SJSA1 (cell line): ENCODE results near the gene SPCS3. TPM values are rescaled to one million over a fixed set of nuclear protein-coding genes. Genes with fewer than 3 reads are reported as not detected.
"Not testable (repeated sequence)": the region's sequence is repeated elsewhere in the genome, so short reads cannot be mapped to it uniquely, and the experiment has no call there.

Experiments
- DNase-seq, 2 experiments: peaks; one replicate each; pipeline ENCODE4 v3.0.0-alpha.2; 2015 to 2020; ENCODE audit warnings: low spot score in 2 of 2, low read depth in 1 of 2
- H3K27ac ChIP-seq: fragments of 250-450 bp; sonication (Bioruptor Pico); 2 replicates; pipeline ENCODE4 v1.5.1; 2020; ENCODE audit warnings: mild to moderate bottlenecking, moderate library complexity
- H3K27me3 ChIP-seq: fragments of 250-450 bp; sonication (Bioruptor Pico); replicated peaks from 2 replicates; pipeline ENCODE4 v1.5.1; 2020; ENCODE audit warnings: mild to moderate bottlenecking, moderate library complexity
- H3K36me3 ChIP-seq: fragments of 250-450 bp; sonication (Bioruptor Pico); 2 replicates; pipeline ENCODE4 v1.5.1; 2020; ENCODE audit warnings: mild to moderate bottlenecking
- H3K4me1 ChIP-seq: fragments of 250-450 bp; sonication (Bioruptor Pico); replicated peaks from 2 replicates; pipeline ENCODE4 v1.6.1; 2021; ENCODE audit warnings: mild to moderate bottlenecking
- H3K4me3 ChIP-seq: fragments of 250-450 bp; sonication (Bioruptor Pico); 2 replicates; pipeline ENCODE4 v1.5.1; 2020; ENCODE audit warnings: mild to moderate bottlenecking
- H3K9me3 ChIP-seq: fragments of 250-450 bp; sonication (Bioruptor Pico); replicated peaks from 2 replicates; pipeline ENCODE4 v1.5.1; 2020; ENCODE audit warnings: mild to moderate bottlenecking
- total RNA-seq: library from RNA; depleted of rRNA; stranded (reverse); fragments of >200 nt; shearing (Covaris generic); gene quantifications from 2 replicates; pipeline ENCODE4 v1.2.3, GENCODE V29; 2014

Gene SPCS3
- total RNA-seq, 1 experiment from 2014 or later = 100 TPM

- Histone ChIP-seq H3K9me3 (no peaks in the 10 kb centered on the region), H3K4me1 (no peaks in the 10 kb centered on the region), H3K27me3 (no peaks in the 10 kb centered on the region), H3K4me3 (no peak overlapping the region), H3K27ac (no peak overlapping the region), H3K36me3 (no peaks in the 10 kb centered on the region)
- DNase-seq = no peak
Observed at GRCh38 chr4:176313596-176314336, 6.0 kb upstream of the SPCS3 start.

- DNase-seq = no peak
- Histone ChIP-seq H3K27me3 (no peaks in the 10 kb centered on the region), H3K4me1 (peaks cover 11% of the 10 kb centered on the region), H3K9me3 (no peaks in the 10 kb centered on the region), H3K27ac (no peak overlapping the region), H3K36me3 (peaks cover 25% of the 10 kb centered on the region), H3K4me3 (peak overlapping the region; percentile 91)
Observed at GRCh38 chr4:176319151-176319703, 539 bp upstream of the SPCS3 start.

GRCh38 chr4:176320340-176320975 lies 692 bp downstream of the SPCS3 start:
- H3K27ac ChIP-seq = peak overlapping the region; percentile 85
- peaks cover 11% of the 10 kb centered on the region for H3K4me1 ChIP-seq
- DNase-seq = peak; percentile 80 to 82
- H3K9me3 ChIP-seq = no peaks in the 10 kb centered on the region
- H3K36me3 ChIP-seq = peaks cover 28% of the 10 kb centered on the region
- H3K27me3 ChIP-seq = no peaks in the 10 kb centered on the region
- H3K4me3 ChIP-seq = peak overlapping the region; percentile 91

- H3K27ac ChIP-seq = peak overlapping the region; percentile 85
Observed at GRCh38 chr4:176320976-176321361, 1.2 kb downstream of the SPCS3 start.

GRCh38 chr4:176321589-176321988 lies 1.8 kb downstream of the SPCS3 start:
- peak overlapping the region; percentile 91 for H3K4me3 ChIP-seq
- no peak for DNase-seq
- H3K4me1 ChIP-seq = peaks cover 11% of the 10 kb centered on the region
- no peaks in the 10 kb centered on the region for H3K27me3 ChIP-seq
- peaks cover 29% of the 10 kb centered on the region for H3K36me3 ChIP-seq
- H3K27ac ChIP-seq = no peak overlapping the region
- H3K9me3 ChIP-seq = no peaks in the 10 kb centered on the region

More at GRCh38 chr4:176320976-176321361, 1.2 kb downstream of the SPCS3 start:
- DNase-seq = peak in 1 of 2 experiments; percentile 35
- Histone ChIP-seq H3K9me3 (no peaks in the 10 kb centered on the region), H3K4me1 (peaks cover 11% of the 10 kb centered on the region), H3K4me3 (peak overlapping the region; percentile 91), H3K36me3 (peaks cover 28% of the 10 kb centered on the region), H3K27me3 (no peaks in the 10 kb centered on the region)

GRCh38 chr4:176323511-176324160 lies 3.9 kb downstream of the SPCS3 start:
- H3K9me3 ChIP-seq = no peaks in the 10 kb centered on the region
- no peak overlapping the region for H3K4me3 ChIP-seq
- H3K27ac ChIP-seq = no peak overlapping the region
- DNase-seq = no peak
- H3K36me3 ChIP-seq = peaks cover 38% of the 10 kb centered on the region
- H3K4me1 ChIP-seq = peaks cover 11% of the 10 kb centered on the region
- no peaks in the 10 kb centered on the region for H3K27me3 ChIP-seq

GRCh38 chr4:176324876-176325275 lies 5.1 kb downstream of the SPCS3 start:
- H3K27me3 ChIP-seq, H3K4me3 ChIP-seq, DNase-seq, H3K9me3 ChIP-seq, H3K27ac ChIP-seq: not testable (repeated sequence)
- peaks cover 11% of the 10 kb centered on the region for H3K4me1 ChIP-seq
- peaks cover 47% of the 10 kb centered on the region for H3K36me3 ChIP-seq

- Histone ChIP-seq H3K9me3 (no peaks in the 10 kb centered on the region), H3K36me3 (peaks cover 41% of the 10 kb centered on the region), H3K4me3 (no peak overlapping the region), H3K27ac (no peak overlapping the region), H3K27me3 (no peaks in the 10 kb centered on the region), H3K4me1 (0 out of 2 replicates have a peak, but pooled peaks cover 3% of the 10 kb centered on the region)
- DNase-seq = no peak
Observed at GRCh38 chr4:176333076-176333475, 13.3 kb downstream of the SPCS3 start.

- no peak overlapping the region for H3K4me3 ChIP-seq
- H3K4me1 ChIP-seq = 0 out of 2 replicates have a peak, but pooled peaks cover 7% of the 10 kb centered on the region
- no peak overlapping the region for H3K27ac ChIP-seq
- H3K36me3 ChIP-seq = peaks cover 39% of the 10 kb centered on the region
- no peak for DNase-seq
- H3K9me3 ChIP-seq = no peaks in the 10 kb centered on the region
- no peaks in the 10 kb centered on the region for H3K27me3 ChIP-seq
Observed at GRCh38 chr4:176334066-176334465, 14.3 kb downstream of the SPCS3 start.

- H3K27me3 ChIP-seq = no peaks in the 10 kb centered on the region
- H3K4me3 ChIP-seq = no peak overlapping the region
- DNase-seq = no peak
- peaks cover 25% of the 10 kb centered on the region for H3K36me3 ChIP-seq
- H3K9me3 ChIP-seq = no peaks in the 10 kb centered on the region
- no peak overlapping the region for H3K27ac ChIP-seq
- H3K4me1 ChIP-seq = peaks cover 19% of the 10 kb centered on the region
Observed at GRCh38 chr4:176335421-176335820, 15.7 kb downstream of the SPCS3 start.

- H3K4me1 ChIP-seq = peaks cover 30% of the 10 kb centered on the region
- peak in 1 of 2 experiments; percentile 31 for DNase-seq
- peaks cover 16% of the 10 kb centered on the region; the same call in 1 of the 2 replicates for H3K36me3 ChIP-seq
- H3K27me3 ChIP-seq = no peaks in the 10 kb centered on the region
- H3K4me3 ChIP-seq = no peak overlapping the region
- peak overlapping the region; percentile 14 for H3K27ac ChIP-seq
- H3K9me3 ChIP-seq = peaks cover 9% of the 10 kb centered on the region
Observed at GRCh38 chr4:176339936-176340761, 20.4 kb downstream of the SPCS3 start.

GRCh38 chr4:176340871-176341685 lies 21.3 kb downstream of the SPCS3 start:
- no peak overlapping the region for H3K4me3 ChIP-seq
- peaks cover 9% of the 10 kb centered on the region for H3K9me3 ChIP-seq
- peak; percentile 73 to 79 for DNase-seq
- H3K27me3 ChIP-seq = no peaks in the 10 kb centered on the region
- H3K4me1 ChIP-seq = peaks cover 28% of the 10 kb centered on the region
- peak overlapping the region; percentile 49 for H3K27ac ChIP-seq
- peaks cover 16% of the 10 kb centered on the region; the same call in 1 of the 2 replicates for H3K36me3 ChIP-seq
